HG02884 (cell line): ENCODE measurements around the gene EOMES.

ENCODE experiments used
- ATAC-seq: cut with Tn5 transposase; IDR thresholded peaks from one replicate; pipeline ENCODE4 v1.9.1; 2021; ENCODE audit warnings: mild to moderate bottlenecking, moderate library complexity; ENCODE audit not compliant: unreplicated experiment

EOMES gene

GRCh38 chr3:27681249-27681748 is 40.8 kb downstream of the EOMES start:
- ATAC-seq, result peak; percentile 73

GRCh38 chr3:27680517-27681246 is 41.4 kb downstream of the EOMES start:
- ATAC-seq, result no peak

- ATAC-seq, result no peak
Observed at GRCh38 chr3:27679691-27680090, 42.4 kb downstream of the EOMES start.

- ATAC-seq, result no peak
Observed at GRCh38 chr3:27678234-27678633, 43.9 kb downstream of the EOMES start.

GRCh38 chr3:27677565-27677964 is 44.6 kb downstream of the EOMES start:
- ATAC-seq, result no peak

GRCh38 chr3:27675287-27675686 is 46.8 kb downstream of the EOMES start:
- no peak for ATAC-seq

GRCh38 chr3:27673701-27674100 is 48.4 kb downstream of the EOMES start:
- ATAC-seq, result no peak

GRCh38 chr3:27671101-27671500 is 51.0 kb downstream of the EOMES start:
- no peak for ATAC-seq

GRCh38 chr3:27670619-27671018 is 51.5 kb downstream of the EOMES start:
- no peak for ATAC-seq

- ATAC-seq, result peak; percentile 54
Observed at GRCh38 chr3:27669591-27669990, 52.5 kb downstream of the EOMES start.

- ATAC-seq, result no peak
Observed at GRCh38 chr3:27667751-27668150, 54.4 kb downstream of the EOMES start.

- peak; percentile 42 for ATAC-seq
Observed at GRCh38 chr3:27666708-27667107, 55.4 kb downstream of the EOMES start.

- peak; percentile 47 for ATAC-seq
Observed at GRCh38 chr3:27666272-27666671, 55.9 kb downstream of the EOMES start.
